Measurements from ENCODE around the gene MALAT1.

Gene MALAT1

GRCh38 chr11:65478388-65479183 is 20.3 kb upstream of the MALAT1 start:
- no peak for DNase-seq (ENCODE audit: low read depth in 1 of 2, low spot score in 1 of 2)

- no peak for DNase-seq (ENCODE audit: low read depth in 1 of 2, low spot score in 1 of 2)
Measured at GRCh38 chr11:65479184-65480145, 19.4 kb upstream of the MALAT1 start.

- DNase-seq (ENCODE audit: low read depth in 1 of 2, low spot score in 1 of 2), result no peak
Measured at GRCh38 chr11:65482306-65482850, 16.5 kb upstream of the MALAT1 start.

DNA sequence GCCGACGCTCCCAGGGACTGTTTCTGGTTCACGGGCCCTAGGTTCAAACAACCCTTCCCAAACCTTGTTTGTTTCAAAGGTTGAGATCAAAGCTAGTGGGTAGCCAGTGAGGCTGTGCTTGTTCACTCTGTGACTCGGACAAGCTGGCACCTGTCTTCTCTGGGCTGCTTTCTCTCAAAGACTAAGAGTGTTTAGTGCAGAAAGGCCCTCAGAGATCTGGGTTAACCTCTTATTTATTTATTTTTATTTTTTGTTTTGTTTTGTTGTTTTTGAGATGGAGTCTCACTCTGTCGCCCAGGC is 13.0 kb upstream of the MALAT1 start:
- no peak for DNase-seq (ENCODE audit: low read depth in 1 of 2, low spot score in 1 of 2)

DNA sequence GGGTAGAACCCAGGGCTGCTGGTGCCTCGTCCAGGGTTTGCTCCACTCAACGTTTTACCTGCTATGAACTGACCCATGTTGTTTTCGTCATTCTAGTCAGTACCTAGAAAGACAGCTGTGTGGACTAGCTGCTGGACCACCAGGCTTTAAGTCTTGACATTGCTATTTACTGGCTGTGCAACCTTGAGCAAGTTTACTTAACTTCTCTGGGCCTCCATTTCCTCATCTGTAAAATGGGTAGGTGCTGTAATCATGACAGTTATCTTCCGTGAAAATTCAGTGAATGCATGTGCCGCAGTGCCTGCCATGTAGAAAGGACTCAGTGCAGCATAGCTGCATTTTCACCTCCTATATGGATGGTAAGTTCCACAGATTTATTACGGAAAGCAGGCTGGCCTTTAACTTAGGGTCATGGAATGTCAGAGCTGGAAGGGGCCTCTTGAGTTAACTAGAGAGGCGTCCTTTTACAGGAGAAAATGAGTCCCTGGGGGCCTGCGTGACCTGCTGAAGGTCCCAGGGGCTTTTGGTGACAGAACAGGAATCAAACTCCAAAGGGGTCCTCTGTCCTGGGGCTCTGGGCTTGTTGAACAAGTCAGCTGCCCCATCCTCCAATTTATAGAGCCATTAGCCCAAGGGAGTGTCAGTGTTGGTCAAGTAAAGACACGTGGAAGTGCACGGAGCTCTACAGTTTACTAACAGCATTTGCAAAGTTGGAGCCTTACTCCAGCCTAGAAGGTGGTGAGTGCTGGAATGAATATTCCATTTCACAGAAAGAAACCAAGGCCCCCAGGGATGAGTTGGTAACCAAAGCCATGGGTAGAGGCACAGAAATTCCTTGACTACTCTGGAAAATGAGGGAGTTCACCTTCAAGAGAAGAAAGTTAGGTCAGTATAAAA is 12.0 kb upstream of the MALAT1 start:
- no peak for DNase-seq (ENCODE audit: low read depth in 1 of 2, low spot score in 1 of 2)

- DNase-seq (ENCODE audit: low read depth in 1 of 2, low spot score in 1 of 2), result no peak
Measured at GRCh38 chr11:65487467-65488272, 11.2 kb upstream of the MALAT1 start.

GRCh38 chr11:65488273-65489034 is 10.4 kb upstream of the MALAT1 start:
- DNase-seq (ENCODE audit: low read depth in 1 of 2, low spot score in 1 of 2), result no peak

DNA sequence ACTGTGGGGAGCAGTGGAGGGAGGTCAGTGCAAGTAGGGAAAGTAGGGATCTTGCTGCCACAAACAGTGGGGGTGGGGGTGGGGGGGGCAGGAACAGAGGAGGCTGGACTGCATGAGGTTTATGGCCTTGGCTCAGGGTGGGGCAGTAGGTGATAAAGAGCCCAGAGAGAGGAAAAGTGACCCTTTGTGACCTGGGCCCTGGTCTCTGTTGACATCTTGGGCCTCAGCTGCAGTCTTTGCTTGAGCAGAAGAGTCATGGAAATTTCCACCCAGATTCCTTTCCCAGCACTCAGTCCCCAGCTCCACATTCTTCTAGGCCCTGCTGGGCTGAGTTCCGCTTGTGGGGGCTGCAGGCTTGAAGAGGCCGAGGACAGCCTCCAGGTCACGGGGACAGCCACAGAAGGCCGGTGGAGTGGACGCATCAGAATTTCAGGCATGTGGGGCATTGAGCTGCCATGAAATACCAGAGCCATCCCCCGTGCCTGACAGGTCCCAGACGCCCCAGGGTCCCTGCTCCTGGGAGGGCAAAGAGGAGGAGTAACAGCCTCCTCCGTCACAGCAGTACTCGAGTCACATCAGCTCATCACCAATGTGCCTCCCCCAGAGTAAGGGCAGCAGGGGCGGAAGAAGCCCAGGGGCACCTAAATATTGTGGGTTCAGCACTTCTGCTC is 9.7 kb upstream of the MALAT1 start:
- DNase-seq (ENCODE audit: low read depth in 1 of 2, low spot score in 1 of 2), result no peak

DNA sequence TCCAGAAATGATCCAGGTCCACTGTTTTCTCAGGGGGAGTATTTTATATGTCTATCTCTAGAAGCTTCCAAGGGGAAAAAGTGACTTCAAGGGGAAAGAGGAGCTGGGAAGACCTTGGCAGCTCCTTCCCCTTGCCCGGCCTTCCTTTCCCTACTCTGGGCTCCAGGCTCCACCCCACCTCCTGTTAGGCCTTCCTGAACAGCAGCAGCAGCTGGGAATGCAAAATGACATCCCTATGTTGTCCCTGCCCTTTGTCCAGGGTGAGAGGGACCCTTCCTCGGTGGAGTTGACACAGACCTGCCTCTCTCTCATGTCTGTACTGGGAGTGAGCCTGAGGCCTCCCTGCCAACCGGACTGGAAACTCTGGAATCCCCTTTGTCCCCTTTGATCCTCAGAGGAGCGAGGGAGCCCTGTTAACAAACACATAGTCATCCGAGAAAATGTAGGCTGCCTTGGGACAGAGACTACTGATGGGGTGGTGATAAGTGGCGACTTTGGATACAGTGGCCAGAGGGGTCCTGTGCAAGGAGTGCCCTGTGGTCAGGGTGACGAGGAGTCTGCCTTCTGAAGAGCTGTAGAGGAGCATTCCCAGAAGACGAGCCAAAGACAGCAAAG is 9.0 kb upstream of the MALAT1 start:
- DNase-seq (ENCODE audit: low read depth in 1 of 2, low spot score in 1 of 2), result no peak

DNA sequence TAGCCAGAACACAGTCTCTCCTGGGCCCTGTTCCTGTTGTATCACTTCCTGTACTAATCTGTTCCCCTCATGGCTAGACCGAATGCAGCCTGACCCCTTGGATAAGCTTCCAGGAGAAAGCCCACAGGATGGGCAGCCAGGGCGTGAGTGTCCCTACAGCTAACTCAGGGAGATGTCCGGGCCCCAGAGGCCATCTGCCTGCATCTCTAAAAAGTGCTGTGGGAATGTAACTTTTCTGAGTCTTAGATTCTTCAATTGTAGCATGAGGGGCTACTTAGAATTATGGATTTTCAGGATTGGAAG is 7.7 kb upstream of the MALAT1 start:
- DNase-seq (ENCODE audit: low read depth in 1 of 2, low spot score in 1 of 2), result no peak

DNA sequence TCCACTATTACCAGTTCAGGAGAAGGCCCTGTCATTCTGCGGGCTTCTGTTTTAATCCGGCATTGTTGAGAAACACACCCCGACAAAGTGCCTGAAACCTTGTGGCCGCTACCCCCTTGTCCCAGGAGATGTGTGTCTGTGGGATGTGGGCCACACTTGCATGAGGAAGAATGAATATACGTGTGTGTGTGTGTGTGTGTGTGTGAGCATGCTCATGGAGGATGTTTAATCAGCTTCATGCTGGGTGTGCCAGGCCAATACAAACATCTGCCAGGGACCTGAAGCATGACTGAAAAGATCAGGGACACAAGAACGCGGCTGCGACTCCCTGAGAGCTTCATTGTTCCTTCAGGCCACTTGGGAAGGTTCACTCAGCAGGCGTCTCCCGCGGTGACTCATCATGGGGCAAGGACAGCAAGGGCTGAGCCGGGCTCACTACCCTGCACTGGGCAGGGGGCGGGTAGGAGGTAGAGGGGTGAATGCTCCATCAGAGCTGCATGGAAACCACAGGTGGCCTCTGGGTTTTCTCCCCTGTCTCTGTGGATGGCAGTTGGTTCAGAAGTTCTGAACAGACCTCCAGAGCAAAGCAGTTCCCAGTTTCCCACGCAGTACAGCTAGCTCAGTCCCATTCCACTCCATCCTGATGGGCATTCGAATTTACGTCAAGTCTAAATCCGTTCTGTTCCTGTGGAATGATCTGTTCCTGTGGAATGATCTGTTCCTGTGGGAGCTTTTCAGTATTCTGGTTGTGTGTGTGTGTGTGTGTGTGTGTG is 7.0 kb upstream of the MALAT1 start:
- DNase-seq (ENCODE audit: low read depth in 1 of 2, low spot score in 1 of 2), result no peak

- no peak for DNase-seq (ENCODE audit: low read depth in 1 of 2, low spot score in 1 of 2)
Measured at GRCh38 chr11:65492387-65492636, 6.5 kb upstream of the MALAT1 start.

- DNase-seq (ENCODE audit: low read depth in 1 of 2, low spot score in 1 of 2), result no peak
Measured at GRCh38 chr11:65492637-65493366, 6.0 kb upstream of the MALAT1 start.

- DNase-seq (ENCODE audit: low read depth in 1 of 2, low spot score in 1 of 2), result no peak
Measured at GRCh38 chr11:65493367-65494176, 5.3 kb upstream of the MALAT1 start.

DNA sequence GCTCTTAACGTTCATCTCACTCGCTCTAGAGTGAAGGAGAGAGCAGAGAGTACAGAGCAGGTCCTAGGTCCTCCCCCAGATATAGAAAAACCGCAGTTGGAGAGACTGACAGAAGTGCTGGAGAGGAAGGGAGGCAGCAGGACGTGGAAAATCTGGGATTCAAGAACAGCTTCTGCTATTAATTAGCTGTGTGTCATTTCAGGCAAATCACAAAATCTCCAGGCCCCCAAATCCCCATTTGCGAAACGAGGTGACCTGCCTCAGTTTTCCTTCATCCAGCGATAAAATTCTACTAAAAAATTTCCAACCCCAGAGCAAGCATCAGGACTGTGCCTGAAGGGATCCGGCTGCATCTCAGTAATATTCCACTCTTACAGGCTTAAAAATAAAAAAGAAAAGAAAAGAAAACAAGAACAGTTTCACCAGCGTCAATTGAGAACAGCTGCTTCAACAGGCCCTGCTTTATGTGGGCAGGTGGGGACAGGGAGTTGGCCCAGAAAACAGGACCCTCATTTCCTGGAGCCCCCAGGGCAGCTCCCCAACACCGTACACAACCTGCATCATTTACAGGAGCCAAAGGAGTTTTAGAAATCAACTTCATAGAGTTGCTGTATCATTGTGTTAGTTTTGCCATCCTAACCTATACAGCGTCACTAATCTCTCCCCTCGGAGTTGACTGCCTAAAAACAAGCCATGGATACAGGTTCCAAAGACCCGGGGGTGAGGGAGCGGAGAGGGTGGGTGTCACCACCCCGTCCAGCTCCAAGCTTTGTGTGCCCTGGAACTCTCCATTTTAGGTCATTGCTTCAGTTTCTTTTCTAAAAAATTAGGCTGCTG is 2.3 kb upstream of the MALAT1 start:
- no peak for DNase-seq (ENCODE audit: low read depth in 1 of 2, low spot score in 1 of 2)
